GM19239 (cell line): ENCODE data around the gene KCTD12.

Source experiments
- DNase-seq: peaks from one replicate; pipeline ENCODE4 v3.0.0; 2011; ENCODE audit warnings: low spot score; ENCODE audit not compliant: insufficient read length
- FAIRE-seq: peaks from 2 replicates; lab custom pipeline; 2011; peaks lifted over from hg19 to GRCh38; lab: Jason Lieb, UNC

Gene KCTD12

DNA sequence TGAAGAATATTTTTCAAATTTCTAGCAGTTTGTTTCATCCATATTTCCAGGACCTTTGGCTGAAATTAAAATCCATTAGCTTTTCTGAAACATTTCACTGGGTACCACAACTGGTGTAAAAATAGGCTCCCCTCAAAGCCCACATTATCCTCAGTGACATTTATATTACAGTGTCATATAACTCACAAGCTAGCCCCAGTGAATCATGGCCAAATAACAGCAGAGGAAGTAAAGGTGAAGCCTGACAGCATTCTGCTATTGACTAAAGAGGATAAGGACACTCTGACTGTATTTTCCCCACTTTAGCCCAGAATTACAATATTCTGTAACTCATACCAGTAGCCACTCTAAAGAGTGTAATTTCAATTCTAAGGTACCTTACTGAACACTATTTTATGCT lies 21.9 kb downstream of the KCTD12 start:
- FAIRE-seq (no peak), DNase-seq (no peak)

DNA sequence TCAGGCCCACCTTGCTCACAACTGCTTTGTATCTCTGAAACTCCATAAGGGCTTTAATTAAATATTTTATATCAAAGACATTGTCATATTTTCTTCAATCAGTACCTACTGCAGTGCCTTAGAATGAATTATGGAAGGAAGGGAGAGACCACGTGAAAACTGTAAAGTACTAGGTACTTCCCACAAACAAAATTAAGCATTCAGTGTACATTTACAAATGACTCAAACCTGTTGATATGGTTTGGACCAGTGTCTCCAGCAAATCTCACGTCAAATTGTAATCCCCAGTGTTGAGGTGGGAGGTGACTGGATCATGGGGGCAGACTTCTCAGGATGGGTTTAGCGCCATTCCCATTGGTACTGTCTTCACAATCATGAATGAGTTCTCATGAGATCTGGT lies 23.2 kb downstream of the KCTD12 start:
- DNase-seq = no peak
- no peak for FAIRE-seq

DNA sequence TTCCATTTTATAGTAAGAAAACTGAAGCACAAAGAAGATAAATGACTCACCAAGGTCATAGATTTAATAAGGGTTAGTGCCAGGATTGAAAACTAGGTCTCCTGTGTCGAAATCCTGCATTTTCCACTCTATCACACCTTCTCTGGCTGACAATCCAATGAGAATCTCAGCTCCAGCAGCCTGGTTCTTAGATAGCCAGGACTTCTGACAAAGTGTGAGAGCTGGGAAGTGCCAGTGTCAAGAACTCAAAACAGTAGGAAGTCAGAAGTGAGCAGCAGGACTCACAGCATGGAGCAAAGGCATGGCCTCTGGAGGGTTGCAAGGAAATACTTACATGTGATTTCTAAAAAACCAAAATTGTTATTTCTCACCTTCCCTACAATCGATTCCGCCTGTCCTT lies 24.3 kb downstream of the KCTD12 start:
- DNase-seq (no peak), FAIRE-seq (no peak)

DNA sequence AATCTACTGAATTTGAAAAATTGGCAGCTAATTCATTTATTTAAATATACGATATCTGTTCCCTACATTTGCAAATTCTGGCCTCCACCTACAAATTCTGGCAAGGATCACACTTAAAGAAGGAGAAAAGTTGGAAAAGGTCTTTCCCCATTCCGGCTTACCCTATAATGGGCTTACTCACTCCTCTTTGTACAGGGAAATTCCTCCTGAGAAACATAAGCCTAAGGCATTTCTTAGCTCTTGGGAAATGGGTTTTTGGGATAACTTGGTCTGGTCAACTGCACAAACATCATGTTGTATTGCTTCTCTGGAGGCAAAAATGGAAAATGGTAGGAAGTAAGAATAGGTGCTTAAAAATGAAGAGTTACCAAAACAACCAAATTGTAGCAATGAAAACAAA lies 25.5 kb downstream of the KCTD12 start:
- DNase-seq (no peak), FAIRE-seq (no peak)

DNA sequence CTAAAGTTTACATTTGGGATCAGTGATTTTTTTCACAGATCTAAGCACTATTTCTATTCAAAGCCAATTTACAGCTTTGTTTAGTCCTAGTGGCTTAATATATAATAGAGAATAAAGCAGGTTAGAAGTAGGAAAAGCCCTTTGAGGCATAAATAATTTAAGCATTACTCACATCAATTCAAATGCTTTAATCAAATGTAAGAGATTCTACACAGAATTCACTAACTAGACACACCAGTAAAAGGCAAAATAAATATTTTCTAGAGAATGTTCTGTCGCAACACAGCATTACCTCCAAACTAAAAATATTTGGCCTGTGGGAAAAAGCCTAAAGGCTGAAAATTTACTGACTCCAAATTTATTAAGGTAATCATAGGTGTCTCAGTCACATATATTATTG lies 31.3 kb downstream of the KCTD12 start:
- no peak for FAIRE-seq
- no peak for DNase-seq

DNA sequence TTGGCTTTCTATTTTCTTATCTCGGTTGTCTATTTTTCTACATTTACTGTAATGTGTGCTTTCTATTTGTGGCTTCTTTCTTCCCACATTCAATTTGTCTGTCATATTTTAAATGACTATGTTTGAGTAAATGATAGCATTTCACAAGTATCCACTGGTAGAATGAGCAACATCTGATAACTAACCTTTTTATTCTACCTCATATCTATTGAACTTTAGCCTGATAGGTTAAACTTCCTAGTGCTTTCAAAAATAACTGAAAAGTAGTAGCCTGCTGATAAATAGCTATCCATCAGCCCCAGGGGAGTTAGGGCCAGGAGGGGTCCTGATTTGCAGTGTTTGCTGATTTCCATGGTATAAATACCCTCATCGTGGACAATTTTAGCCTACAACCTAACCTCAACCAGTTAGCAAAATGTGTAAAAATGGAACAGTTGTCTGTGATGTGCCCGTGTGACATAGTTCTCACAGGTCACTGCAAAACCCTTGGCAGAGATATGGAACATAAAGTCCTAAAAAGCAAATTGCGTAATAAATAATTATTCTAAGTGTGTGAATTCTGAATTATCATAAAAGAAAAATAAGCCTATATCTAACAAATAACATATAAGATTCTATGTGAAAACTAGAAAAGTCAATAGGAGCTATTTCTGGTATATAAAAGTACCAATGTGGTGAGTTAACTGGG lies 32.1 kb downstream of the KCTD12 start:
- no peak for FAIRE-seq

DNA sequence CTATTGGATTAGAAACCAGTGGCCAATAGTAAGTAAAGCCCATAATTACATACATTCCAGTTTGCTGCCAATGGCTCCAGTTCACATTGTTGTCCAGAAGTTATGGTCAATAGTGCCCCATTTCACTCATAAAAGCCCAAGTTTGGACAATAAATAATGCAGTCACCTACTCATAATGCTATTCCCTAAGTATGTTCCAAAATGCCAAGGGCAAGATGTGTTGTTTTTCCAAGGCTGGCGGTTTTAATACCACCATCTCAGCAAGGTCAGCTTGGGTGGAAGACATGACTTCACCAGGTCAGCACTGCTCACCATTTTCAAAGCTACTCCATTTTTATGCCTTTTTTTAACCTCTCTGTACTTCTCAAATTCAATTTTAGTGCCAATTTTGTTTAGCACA lies 32.7 kb downstream of the KCTD12 start:
- no peak for DNase-seq
- FAIRE-seq = no peak

More for the DNA sequence above, 32.1 kb downstream of the KCTD12 start:
- DNase-seq = no peak

DNA sequence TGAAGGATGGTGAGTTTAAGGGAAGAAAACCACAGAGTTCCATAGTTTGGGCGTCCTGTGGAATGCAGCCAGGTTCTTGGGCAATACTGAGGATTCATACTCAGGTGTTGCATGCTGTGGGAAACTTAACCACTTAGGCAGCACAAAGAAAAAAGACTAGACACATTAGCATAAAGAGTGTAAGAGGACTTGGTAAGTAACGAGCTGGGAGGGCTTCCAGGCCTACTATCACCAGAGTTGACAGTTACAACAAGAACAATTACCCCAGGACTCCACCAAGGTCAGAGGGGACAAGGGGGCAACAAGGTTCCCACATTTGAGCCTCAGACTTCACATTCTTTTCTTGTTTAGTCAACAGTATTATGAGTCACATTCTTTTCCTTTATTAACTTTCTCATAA lies 33.2 kb downstream of the KCTD12 start:
- FAIRE-seq (no peak), DNase-seq (no peak)

DNA sequence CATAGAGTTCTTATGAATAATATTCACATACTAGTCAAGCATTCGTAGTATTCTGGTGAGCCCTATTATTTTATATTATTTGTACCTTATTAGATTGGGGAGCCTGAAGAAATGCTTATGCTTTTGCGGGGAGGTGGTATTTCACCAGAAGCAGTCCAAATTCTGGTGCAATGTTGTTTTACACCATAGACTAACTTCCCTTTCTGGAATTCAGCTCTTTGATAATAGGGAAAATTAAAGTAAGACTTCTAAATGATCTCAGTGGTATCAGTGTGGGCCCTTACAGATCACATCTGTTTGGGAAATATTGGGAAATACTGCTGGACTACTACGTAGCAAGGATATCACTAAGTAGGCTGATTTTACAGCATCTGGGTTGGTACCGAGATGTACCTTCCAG lies 34.2 kb downstream of the KCTD12 start:
- FAIRE-seq (no peak), DNase-seq (no peak)

DNA sequence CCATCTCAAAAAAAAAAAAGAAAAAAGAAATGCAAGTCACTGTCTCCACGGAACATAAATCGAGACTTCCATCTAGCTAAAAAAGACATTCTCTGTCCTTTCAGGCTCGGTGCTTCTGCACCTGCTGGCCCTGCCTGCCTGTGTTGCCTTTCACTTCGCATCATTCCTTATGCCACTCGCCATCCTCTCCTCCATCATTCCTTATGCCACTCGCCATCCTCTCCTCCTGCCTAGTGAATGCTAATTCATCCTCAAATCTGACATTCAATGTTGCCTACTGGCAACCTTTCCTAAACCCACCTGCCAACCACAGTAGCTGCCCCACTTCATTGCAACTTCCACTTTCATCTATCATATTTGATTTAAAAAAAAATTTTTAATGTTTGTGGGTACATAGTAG lies 36.7 kb downstream of the KCTD12 start:
- FAIRE-seq (no peak), DNase-seq (no peak)

DNA sequence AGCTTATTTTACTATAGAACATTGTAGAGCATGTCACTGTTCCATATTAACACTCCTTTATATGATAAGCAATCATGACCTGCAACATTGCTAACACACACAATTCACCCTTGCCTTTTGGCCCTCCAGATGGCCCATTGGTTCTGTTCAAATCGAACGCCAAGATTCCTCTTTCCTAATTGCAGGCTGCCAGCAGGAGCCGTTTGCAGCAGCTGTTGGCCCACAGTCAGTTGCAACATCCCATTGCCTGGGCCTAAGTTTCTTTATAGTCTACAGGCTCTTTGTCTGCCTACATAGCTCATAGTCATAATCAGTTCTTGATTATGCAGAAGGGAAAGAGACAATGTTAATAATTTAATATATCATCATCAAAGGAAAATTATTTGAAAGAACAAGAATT lies 37.6 kb downstream of the KCTD12 start:
- FAIRE-seq (peak; percentile 31), DNase-seq (no peak)

DNA sequence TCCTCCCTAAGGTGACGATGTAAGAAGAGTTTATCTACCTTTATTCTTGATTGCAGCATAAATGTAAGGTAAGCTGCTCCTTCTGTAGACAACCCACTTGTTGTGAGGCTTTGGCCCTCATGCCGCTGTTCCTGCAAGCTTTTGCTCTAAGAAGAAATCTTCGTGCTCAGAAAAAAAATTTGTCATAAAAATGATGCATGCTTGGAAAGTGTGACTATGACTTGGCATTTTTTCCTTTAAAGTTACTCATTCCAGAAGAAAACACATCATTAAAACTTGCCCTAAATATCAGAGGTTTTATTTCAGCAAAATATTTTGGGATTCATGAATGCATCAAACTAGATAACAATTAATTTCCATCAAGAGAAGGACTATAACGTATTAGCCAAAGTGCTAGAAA lies 39.8 kb downstream of the KCTD12 start:
- no peak for FAIRE-seq
- DNase-seq = no peak

DNA sequence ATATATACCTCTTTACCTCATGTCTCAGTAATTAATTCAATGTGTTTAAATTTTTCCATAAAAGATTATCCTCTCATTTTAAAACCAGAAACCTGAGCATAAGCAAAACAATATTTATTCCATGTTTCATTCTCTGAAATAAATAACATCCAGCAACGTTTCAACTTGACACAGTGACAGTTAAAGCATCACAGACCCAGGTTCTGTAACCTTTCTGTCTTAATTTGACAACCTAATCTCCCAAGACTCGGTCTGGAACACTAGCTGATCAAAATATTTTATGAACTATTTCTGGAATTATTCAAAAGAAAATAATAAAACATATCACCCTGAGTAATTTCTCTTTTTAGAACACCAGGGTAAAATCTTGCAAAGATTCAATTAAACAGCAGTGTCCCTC lies 40.3 kb downstream of the KCTD12 start:
- DNase-seq = no peak
- FAIRE-seq = no peak

DNA sequence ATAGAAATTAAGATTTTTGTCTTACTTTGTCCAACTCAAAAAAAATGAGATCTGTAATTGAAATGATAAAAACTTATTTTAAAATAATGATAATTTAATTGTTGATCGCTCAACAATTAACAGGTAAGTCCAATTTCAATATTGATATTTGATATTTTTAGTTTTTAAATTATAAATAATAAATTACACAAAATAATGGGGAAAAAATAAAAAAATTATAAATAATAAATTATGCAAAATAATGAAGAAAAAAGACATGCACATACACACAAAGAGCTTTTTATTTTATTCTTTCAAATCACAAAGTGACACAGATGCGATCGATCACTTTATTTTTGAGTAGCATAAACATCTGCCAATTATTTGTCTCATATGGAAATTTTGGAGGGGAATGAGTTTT lies 40.8 kb downstream of the KCTD12 start:
- no peak for FAIRE-seq
- no peak for DNase-seq

DNA sequence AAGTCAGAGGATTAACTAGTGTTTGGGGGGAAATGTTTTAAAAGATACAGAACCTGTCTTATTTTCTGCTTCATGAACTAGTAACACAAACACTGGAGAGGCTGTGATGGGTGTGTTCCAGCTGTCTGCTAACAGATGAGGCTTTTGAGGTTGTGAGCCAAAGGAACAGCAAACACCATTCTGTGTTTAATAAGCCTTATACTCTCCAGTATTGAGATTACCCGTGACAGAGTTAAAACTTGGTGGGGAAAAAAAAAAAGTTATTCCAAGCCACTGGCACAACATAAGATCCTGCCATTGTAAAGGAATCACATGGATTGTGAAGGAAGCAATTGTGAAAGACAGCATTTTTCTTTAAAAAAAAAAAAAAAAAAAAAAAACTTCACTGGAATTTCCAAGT lies 48.4 kb downstream of the KCTD12 start:
- FAIRE-seq (no peak), DNase-seq (no peak)

DNA sequence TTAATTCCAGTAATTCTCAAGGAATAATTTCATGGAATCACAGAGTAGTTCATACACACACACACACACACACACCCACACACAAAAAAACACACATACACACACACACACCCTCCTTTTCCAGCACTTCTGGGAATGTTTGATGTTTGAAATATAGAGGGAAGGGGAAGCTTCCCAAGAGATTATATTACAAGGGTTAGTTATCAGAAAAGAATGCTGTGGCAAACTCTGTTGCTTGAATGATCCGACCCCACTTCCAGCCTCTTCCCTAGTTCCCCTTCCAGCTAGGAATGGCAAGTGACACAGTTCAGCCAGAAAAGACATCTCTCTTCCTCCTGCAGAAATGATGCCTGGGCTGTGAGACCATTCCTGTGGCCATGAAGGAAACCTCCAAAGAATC lies 49.9 kb downstream of the KCTD12 start:
- FAIRE-seq (no peak), DNase-seq (no peak)

DNA sequence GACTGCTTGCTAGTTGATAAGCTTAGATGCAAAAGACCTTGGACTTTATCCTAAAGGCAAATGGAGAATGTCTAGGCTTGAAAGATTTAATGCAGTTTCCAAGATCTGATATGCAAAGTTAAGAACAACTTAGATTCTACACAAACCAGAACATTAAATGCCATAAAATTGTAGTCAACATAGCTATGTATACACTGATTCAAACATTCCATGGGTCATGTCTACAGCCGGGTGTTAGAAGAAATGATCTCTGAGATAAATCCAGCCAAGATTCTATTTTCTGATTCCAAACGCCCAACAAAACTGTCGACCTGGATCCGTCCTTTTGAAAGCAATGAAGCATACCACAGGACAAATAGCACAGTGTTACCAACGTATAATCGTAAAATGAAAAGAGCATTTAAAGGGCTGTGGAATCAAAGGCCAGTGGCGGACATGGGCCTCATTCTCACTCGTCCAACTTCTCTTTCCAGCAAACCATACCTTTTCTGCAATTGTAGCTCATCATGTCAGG lies 52.7 kb downstream of the KCTD12 start:
- FAIRE-seq = no peak

DNA sequence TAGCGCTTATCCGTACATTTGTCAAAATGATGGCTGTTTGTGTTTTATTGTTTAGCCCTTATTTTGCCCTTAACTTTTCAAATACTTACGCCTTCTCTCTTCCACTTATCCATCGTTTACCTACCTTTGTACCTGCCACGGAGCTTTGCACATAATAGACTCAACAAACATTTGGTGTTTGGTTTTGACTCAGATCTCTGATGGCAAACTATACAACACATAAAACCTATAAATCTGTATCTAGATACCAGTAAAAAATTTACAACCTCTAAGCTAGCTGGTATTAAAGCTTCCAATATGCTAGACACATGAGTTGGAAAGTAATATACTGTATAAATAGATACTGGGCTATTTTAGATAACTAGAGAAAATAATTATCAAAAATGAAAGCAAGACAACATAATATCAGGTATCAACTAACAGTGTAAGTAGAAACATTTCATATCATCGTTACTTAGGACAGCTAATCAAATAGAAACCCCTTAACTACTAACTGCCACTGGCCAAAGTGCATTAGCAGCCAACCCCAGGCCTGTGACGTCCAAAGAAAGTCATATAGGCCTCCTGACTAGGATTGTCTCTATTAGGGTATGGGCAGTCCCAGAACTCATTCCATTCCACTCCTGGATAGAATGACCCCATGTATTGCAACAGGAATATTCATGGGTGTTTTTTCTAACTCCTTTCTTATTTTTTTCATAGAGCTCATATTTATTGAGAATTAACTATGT lies 53.8 kb downstream of the KCTD12 start:
- FAIRE-seq = no peak
- DNase-seq = no peak

More for the DNA sequence above, 52.7 kb downstream of the KCTD12 start:
- no peak for DNase-seq

DNA sequence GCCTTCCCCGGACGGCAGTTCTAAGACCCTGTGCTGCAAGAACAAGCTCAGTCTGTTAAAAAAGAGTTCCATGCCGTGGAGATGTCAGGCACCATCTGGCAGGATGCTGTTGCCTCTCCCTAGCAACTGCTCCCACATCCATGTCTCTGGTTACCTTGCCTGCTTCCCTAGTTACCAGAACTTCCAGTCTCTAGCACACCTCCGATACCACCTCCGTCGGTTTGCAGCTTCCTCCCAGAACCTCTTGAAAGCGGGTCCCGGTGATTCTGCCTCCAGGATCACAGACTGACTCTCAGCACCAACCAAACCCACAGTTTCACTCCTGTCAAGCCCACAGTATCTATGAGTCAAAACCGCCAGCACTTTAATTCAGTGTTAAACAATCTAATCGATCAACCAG lies 55.4 kb downstream of the KCTD12 start:
- DNase-seq (no peak), FAIRE-seq (no peak)
